8988T (cell line): ENCODE measurements around the gene CCDC157.
A peak's percentile ranks its signal among the peaks of the same experiment; 100 is the strongest.

Experiments used
- DNase-seq: peaks from one replicate; pipeline ENCODE4 v3.0.0; 2011

CCDC157 gene

DNA sequence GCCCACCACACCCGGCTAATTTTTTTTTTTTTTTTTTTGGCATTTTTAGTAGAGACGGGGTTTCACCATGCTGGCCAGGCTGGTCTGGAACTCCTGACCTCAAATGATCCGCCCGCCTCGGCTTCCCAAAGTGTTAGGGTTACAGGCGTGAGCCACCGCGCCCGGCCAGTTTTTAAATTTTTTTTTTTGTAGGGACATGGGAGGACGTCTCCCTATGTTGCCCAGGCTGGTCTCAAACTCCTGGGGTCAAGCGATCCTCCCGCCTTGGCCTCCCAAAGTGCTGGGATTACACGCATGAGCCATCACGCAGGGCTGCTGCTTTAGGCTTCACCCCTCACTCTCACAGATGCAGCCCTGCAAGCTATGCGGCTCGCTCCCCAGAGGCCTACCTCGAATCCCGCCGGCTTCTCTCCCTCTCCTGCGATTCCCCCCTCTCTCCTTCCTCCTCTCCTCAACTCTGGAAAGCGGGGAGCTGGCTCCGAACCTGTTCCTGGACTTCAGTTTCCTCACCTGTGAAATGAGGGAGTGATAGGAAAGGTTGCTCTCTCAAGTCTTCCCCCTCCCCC, 926 bp downstream of the CCDC157 start:
- DNase-seq, result no peak

DNA sequence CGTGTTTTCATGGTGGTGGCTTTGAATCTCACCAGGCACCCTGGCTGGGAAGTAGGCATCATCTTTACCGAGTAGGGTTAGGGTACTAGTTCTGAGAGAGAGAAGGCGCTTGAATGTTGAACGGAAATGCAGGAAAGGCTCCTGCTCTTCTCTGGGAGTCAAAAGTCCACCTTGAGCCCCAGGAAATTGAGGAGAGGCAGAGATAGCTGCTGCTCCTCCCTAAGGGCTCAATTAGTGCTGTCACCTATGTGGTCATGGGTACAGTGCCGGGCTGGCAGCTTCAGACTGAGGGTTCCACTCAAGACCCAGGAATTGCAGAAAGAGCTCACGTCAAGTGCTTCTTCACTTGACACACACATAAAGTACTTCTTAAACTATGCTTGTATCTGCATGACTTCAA, 1.7 kb downstream of the CCDC157 start:
- DNase-seq, result no peak

DNA sequence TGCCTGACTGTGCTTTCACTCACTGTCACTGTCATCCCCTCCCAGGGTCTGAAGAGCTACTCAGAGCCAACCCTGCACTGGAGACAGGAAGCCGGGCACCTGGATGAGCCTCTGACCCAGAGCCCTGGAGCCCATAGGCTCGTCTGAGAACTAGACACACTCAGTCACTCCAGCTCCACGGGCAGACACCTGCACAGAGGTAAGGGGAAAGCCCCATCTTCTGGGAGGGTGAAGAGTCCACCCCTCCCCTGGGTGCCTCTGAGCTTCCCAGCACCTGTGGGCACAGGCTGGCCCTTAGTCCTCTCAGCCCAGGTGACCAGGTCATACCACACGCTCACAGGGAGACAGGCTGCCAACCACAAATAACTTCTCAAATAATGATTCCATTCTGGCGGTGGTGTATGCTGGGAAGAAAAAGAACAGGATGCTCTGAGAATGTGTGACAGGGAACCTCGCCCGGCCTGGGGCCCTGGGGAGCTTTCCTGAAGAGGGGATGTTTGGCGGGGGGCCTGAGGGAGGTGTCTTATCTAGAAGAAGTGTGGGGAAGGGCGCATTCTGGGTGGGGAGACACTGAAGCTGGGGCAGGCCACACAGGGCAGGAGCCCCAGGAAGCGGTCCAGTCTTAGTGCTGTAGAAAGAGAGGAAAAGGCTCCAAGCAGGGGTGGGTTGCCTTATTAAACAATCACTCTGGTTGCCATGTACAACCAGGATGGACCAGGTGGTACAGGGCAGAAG, 5.3 kb downstream of the CCDC157 start:
- DNase-seq, result no peak

DNA sequence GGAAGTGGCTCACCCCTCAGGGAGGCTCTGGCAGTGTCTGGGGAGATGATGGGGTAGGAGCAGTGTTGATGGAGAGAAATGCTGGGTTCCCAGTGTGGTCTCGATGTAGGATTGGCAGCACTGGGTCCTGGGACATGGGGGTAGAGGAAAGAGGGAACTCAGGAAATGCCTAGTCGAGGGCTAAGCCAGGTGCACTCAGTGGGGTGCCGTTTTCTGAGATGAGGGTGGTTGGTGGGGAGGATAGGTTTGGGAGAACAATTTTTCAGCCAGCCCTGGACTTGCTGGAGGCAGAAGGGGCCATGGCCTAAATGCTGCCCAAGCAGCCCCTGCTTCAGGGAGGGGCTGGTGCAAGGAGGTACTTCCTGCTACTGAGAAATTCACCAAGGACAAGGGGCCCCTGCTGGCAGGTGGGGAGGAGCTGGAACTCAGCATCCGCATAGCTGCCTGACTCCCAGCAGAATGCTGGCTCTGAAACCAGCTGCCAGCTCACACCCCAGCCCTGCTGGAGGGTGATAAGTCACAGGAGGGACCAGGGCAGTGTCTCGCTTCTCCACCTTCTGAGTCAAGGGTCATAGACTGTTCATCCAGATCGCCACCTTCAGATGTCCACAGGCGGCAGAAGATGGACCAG, 6.0 kb downstream of the CCDC157 start:
- peak; percentile 45 for DNase-seq

DNA sequence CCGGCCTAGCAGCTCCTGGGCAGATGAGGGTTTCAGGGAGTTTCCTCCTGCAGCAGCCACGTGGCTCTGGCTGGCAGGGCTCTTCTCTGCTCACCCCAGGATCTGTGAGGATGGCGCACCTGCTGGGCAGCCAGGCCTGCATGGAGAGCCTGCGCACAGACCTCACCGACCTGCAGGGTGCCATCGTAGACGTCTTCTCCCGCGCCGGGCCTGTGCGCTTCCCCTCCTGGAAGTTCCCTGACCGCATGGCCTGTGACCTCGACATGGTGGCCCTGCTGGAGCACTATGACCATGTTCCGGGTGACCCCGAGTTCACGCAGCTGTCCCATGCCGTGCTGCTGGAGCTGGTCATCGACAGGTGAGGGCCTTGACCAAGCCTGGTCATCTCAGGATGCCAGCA, 9.1 kb downstream of the CCDC157 start:
- DNase-seq, result no peak

DNA sequence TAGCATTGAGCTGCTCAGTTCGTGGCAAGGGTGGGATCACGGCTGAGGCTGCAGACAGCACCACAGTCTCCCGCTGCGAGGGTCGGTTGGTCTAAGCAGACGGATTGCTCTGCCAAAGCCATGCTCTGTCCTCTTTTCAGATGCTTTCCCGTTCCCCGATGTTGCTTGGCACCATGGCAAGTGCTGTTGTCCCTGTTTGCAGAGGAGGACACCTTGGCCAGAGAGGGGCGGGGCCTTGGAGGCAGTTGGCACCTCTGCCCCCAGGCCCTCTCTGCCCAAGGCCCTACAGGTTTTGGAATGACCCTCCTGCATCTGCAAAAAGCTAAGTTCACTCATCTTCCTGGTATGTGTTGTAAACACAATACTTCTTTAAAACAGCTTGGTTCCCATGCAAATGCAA, 11.6 kb downstream of the CCDC157 start:
- no peak for DNase-seq

DNA sequence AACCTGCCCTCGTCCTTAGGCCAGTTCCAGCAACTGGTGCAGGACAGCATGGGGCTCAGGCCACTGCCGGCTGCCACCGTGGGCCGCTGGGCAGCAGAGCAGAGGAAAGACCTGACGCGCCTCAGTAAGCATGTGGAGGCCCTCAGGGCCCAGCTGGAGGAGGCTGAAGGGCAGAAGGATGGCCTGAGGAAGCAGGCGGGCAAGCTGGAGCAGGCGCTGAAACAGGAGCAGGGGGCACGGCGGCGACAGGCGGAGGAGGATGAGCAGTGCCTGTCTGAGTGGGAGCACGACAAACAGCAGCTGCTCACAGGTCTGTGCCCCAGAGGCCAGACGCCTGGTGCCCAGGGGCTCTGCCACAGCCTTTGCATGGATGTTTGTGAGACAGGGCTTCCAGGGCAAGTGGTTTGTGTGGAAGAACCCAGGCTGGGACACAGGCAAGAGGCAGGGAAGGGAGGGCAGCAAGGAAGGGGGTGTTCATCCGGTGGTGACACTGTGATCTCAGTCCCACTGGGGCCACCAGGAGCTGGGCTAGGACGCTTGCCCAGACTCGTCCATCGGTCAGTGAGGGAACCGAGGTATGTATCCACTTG, 13.9 kb downstream of the CCDC157 start:
- no peak for DNase-seq

DNA sequence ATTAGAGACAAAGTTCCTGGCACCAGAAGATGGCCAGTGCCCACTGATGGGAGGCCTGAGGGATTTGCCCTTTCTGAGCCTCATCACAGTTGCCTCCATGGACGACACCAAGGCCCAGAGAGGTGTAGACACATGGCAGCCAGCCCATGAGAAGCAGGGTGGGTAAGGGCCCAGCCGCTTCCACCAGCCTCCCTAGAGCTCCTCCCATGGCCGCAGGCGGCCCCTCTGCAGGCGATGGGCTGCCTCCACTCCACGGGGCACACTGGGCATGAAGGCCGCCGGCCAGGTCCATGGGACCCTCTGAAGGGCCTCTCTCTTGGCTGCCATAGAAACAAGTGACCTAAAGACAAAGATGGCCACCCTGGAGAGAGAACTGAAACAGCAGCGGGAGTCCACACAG, 14.5 kb downstream of the CCDC157 start:
- no peak for DNase-seq

DNA sequence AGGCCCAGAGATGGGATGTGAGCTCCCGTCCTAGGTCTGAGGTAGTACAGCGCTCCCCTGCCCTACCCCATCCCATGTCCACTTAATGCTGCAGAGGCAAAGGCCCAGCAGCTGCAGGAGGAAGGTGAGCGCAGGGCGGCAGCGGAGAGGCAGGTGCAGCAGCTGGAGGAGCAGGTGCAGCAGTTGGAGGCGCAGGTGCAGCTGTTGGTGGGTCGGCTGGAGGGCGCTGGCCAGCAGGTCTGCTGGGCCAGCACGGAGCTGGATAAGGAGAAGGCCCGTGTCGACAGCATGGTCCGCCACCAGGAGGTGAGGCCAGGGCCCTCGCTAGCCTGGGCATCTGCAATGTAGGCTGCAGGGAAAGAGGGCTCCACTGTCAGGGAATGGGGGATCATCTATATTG, 15.2 kb downstream of the CCDC157 start:
- DNase-seq, result no peak

DNA sequence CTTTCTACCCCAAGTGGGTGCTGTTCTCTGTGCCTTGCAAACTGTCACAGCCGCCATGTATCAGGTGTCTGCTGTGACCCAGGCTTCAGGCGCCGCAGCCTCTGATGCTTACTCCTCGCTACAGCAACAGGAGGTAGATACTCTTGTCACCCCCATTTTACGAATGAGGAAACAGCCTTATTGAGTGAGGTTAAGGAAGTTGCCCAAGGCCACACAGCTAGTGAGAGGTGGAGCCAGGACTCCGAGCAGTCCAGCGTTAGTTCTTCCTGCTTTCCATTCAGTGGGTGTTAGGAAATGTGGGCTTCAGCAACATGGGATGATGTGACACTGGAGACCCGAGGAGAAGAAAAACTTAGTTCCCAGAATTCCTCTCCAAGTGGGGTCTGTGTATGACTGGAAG, 16.1 kb downstream of the CCDC157 start:
- no peak for DNase-seq

DNA sequence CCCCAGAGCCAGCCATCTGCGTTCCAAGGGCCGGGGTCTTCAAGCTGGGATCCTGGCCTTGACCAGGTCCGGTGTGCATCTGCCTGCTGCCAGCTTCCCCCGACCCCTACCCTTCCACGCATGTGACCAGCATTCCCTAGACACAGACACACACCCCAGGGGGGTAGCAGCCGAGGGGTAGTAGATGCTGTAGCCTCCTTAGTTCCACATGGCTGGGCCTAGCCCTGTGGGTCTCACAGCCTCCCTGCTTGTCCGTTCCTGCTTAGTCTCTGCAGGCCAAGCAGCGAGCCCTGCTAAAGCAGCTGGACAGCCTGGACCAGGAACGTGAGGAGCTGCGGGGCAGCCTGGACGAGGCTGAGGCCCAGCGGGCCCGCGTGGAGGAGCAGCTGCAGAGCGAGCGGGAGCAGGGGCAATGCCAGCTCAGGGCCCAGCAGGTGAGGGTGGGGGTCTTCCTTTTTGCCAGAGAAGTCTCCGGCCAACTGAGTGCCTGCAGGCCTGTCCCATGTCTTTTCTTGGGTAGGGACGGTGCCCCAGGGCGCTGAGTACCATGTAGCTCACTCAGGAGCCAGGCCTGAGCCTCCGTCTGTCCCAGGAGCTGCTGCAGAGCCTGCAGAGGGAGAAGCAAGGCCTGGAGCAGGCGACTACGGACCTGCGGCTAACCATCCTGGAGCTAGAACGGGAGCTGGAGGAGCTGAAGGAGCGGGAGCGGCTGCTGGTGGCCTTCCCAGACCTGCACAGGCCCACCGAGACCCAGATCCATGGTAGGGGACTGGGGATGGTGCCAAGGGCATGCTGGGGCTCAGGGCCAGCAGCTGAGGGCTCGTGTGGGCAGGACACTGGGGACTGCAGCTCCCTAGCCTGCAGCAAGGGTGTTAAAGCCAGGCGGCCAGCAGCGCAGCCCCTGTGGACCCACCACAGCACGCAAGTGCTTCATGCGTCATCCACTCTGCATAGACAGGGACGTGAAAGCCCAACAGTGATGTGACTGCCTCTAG, 16.8 kb downstream of the CCDC157 start:
- no peak for DNase-seq

DNA sequence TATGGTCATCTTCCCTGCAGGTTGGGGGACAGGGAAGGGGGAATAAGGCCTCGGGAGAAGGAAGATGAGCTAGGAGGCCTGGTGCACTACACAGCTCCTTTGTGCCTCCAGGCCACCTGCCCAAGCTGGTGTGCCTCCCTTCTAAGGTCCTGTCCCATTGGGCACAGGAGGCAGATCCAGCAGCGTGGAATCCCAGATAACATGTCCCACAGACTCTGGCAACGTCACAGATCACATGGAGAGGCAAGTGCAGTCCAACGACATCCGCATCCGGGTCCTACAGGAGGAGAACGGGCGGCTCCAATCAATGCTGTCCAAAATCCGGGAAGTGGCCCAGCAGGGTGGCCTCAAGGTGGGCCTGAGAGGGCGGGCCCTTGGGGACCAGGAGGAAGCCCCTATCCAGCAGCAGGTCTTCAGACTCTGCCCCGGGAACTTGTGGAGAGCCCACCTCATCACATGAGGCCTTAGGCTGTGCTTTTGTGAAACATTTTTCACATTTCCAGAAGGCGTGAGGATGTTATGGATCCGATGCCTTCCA, 18.6 kb downstream of the CCDC157 start:
- no peak for DNase-seq

DNA sequence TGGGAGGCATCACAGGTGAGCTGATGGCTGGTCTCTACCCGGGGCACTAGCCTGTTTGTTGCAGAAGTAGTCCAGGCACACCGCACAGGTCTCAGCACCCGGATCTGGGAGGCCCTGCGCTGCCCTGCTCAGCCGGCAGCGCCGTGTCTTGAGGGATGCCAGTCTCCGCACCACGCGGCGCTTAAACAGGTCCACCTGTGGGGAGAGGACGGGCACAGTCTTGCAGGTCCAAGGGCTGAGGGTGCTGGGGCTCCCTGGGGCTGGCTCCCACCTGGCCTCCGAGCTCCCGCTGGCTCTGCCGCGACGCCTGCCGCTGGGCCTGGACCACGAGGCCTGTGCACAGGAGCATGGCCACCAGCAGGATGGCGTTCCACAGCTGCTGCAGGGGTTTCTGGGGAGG, 23.2 kb downstream of the CCDC157 start:
- no peak for DNase-seq

DNA sequence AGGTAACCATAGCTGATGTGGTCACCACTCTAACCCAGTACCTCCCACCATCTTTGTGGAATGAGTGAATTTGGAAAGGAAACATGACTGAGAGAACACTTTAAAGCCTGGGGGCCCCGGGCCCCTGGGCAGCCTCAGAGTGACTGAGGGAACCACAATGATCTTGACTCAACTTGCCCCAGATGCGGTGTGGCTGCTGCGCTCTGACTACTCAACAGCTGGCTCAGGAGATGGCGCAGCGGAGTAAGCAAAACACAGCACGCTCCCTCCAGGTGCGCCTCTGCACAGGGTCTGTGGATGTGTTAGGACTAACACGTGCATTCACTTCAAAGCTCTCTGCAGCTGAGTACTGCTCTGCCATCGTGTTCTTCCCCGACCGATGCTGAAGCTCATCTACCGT, 24.5 kb downstream of the CCDC157 start:
- DNase-seq, result no peak

DNA sequence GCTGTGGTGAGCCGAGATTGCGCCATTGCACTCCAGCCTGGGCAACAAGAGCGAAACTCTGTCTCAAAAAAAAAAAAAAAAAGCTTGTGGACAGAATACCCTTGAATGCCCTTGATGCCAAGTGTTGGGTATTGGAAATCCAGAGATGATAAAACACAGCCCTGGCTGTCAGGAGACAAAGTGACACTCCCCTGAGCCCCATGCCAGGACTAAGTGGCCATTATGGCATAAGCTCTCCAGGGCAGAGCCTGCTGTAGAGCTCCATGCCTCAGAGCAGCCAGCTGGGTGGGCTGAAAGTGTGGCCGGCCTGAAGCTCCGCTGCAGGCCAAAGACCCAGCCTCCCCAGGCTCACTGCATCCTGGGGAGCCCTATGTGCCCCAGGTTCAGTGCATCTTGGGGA, 25.5 kb downstream of the CCDC157 start:
- DNase-seq, result no peak

DNA sequence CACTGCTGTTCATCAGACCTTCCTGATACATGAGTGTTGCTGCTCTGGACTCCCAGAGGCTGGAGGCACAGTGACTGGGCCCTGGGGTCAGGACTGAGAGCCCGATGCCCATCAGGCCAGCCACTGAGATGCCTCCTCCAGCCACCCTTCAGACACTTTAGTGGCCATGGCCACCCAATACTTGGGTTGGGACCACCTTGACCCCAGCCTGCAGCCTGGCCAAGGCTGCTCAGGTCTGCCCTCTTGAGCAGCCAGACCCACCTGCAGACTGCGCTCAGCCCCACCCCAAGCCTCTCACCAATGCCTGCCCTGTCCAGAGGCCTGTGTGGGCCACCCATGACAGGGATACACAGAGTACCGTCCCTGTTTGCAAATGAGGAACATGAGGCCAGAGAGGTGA, 26.3 kb downstream of the CCDC157 start:
- no peak for DNase-seq

DNA sequence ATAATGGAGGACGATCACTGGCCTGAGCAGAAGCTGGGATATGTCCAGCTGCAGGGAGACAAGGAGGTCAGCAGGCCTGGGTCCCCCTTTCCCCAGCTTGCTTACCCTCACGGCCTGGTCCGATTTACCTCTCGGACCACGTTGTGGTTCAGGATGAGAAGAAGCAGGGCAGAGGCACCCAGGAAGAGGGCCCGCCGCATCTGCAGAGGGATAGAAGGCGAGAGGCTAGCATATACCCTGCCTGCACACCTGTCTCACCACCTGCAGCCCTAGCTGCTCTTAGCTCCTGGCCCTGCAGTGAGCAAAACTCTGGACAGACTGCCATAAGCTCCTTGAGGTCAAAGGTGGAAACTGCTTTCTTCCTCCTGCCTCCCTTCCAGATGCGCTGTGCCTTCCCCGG, 29.1 kb downstream of the CCDC157 start:
- no peak for DNase-seq

DNA sequence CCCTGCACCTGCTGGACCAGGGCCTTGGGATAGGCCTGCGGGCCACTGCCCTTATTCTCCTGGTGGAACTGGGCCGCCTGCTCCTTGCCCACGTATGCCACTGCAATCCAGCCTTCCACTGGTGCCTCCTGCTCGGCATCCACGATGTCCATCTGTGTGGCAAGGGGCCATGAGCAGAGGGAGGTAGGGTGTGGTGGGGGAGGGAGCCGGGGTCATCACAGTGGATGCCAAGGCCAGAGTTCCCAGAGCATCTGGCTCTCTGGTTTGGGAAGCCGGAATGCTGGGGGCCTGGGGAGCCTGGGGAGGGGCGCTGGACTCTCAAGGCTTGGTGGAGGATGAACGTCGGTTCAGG, 29.8 kb downstream of the CCDC157 start:
- no peak for DNase-seq

DNA sequence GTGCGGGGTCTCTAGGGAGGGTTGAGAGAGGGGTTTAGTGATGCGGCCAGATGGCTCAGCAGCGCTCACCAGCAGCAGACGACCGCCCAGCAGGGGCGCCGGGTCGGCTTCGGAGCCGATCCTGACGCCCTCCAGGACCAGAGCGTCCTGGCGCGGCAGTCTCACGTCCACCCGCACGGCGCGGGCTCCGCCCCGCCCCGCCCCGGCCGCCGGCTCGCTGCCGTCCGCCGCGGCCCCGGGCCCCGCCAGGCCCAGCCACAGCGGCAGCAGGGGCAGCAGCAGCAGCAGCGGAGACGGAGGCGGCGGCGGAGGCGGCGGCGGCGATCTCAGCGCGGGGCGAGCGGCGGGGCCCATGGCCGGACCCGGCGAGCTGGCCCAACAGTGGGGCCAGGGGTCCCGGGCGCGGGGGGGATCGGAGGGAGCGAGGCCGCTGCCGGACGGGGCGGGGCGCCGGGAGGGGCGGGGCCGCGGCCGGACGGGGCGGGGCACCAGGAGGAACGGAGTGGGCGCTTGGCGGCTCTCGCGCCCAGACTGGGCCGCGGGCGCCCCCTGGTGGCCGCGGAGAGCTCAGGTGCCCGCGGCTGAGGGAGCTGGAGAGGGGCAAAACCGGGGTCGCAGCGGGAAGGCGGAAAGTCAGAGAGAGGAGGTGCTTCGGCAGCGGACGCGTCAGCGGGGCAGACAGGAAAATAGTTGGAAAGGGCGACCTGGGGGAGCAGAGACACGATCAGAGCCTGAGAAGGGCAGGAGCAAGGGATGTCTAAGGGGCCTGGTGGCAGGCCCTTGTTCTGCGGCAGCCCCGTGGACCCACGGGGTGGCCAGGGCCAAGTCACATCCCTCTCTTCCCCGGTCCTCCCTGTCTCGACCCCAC, 30.4 kb downstream of the CCDC157 start, which contains the start of gene RNF215:
TSS of gene RNF215 (minus strand) at position 452 of the 868 bp plus-strand sequence. CDS start at position 354, 98 bp downstream.
- peak; percentile 89 for DNase-seq

DNA sequence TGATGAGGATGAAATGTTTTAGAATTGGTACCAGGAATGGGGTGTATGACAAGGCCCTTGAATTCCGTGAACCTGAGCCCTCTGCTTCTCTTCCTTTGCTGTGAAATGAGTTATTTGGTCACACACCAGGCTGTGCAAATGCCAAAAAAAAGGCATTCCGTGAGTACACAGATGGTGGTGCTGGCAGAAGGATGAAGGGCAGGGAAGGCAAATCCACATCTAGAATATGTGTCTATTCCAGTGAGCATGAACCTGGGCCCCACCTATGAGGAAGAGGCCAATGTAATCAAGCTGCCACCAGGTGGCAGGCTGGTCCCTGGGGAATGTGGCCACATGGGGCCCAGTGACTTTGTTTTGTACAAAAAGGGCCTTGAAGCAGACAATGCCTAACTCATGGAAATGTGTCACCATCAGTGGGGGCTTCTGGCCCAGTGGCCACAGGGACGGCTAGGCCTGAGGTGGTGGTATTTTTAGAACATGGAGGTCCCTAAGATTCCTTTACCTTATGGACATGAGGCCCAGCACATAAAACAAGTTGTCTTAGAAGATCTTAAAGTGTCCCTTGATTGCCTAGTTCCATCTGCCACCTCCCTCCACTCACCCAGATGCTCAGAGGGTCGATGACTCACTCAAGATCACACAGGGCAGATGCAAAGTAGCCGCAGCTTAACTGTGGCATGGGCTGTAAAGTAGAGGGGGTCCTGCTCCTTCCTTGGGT, 34.3 kb downstream of the CCDC157 start:
- DNase-seq, result peak; percentile 51
